Myocyte (in vitro differentiated cells): ENCODE data around the gene GSN. TPM values are rescaled to one million over a fixed set of nuclear protein-coding genes. Genes with fewer than 3 reads are reported as not detected.

Source experiments
- DNase-seq: peaks from one replicate; pipeline ENCODE4 v3.0.0-alpha.2; 2012; ENCODE audit warnings: low read depth
- total RNA-seq: library from RNA; depleted of rRNA; stranded (reverse); fragments of >200 nt; gene quantifications from 2 replicates; pipeline ENCODE4 v1.2.3, GENCODE V29; 2014

Gene GSN
- total RNA-seq, 1 donor from 2014 or later = 1,139 TPM

GRCh38 chr9:121371495-121372061, 103.6 kb downstream of the GSN start:
- DNase-seq = no peak

- no peak for DNase-seq
Measured at GRCh38 chr9:121372239-121373010, 104.5 kb downstream of the GSN start.

- peak; percentile 61 for DNase-seq
Measured at GRCh38 chr9:121373011-121373729, 105.2 kb downstream of the GSN start.

GRCh38 chr9:121376214-121376830, 108.4 kb downstream of the GSN start:
- no peak for DNase-seq

GRCh38 chr9:121380846-121381245, 112.9 kb downstream of the GSN start:
- no peak for DNase-seq

Other genes with a start within 250 kb of the GSN start
- gene C5, start 217.9 kb upstream of the GSN start, total RNA-seq = 0.45 and 0.94 TPM in 2 replicates
- 3.5 and 8.4 TPM in 2 replicates for gene CNTRL, start 193.2 kb upstream of the GSN start, total RNA-seq
- gene RAB14, start 66.3 kb upstream of the GSN start, total RNA-seq = 23.4 and 32.4 TPM in 2 replicates
- gene STOM, start 102.1 kb downstream of the GSN start, total RNA-seq = 30.3 and 31.3 TPM in 2 replicates
- not detected in 2 replicates for gene GGTA1, start 231.7 kb downstream of the GSN start, total RNA-seq